Measurements from ENCODE around the gene GALNT7. TPM values are rescaled to one million over a fixed set of nuclear protein-coding genes. Genes with fewer than 3 reads are reported as not detected.

The GALNT7 gene
- total RNA-seq, 2 donors from 2014 or later, result 10.1 to 12.8 TPM

- Mint-ChIP-seq H3K27ac (no peak overlapping the region), H3K4me1 (ENCODE audit: low read depth) (no peaks in the 10 kb centered on the region), H3K9me3 (no peaks in the 10 kb centered on the region), H3K27me3 (ENCODE audit: low read depth) (no peaks in the 10 kb centered on the region), H3K4me3 (no peak overlapping the region), H3K36me3 (ENCODE audit: insufficient read depth in 2 of 2) (no peaks in the 10 kb centered on the region)
- DNase-seq (no peak), ATAC-seq (replicated peaks in 1 of 2) (no peak)
Observed at GRCh38 chr4:173145131-173145530, 23.5 kb upstream of the GALNT7 start.

GRCh38 chr4:173146456-173146855 lies 22.2 kb upstream of the GALNT7 start:
- Mint-ChIP-seq H3K36me3 (ENCODE audit: insufficient read depth in 2 of 2) (no peaks in the 10 kb centered on the region), H3K9me3 (no peaks in the 10 kb centered on the region), H3K4me3 (no peak overlapping the region), H3K27ac (no peak overlapping the region), H3K27me3 (ENCODE audit: low read depth) (no peaks in the 10 kb centered on the region), H3K4me1 (ENCODE audit: low read depth) (no peaks in the 10 kb centered on the region)
- DNase-seq (no peak), ATAC-seq (replicated peaks in 1 of 2) (no peak)

DNA sequence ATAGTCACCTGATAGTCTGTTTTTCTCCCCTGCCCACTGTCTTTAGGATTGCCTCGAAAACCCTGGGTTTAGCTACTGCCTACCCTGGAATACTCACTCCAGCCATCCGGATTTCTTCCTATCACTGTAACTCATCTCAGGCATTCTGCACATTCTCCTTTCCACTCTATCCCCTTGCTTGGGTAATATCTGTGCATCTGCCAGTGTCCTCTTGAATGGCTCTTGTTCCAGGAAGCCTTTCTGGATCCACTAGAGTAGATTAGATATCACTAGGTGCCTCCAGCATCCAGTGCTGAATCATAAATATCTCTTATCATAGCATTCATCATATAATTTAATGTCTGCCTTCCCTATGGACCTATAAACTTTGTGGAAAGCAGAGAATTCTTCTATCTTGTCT lies 17.1 kb upstream of the GALNT7 start:
- DNase-seq (no peak), ATAC-seq (replicated peaks in 1 of 2) (no peak)
- no peak overlapping the region for H3K27ac Mint-ChIP-seq
- H3K4me1 Mint-ChIP-seq (ENCODE audit: low read depth), result no peaks in the 10 kb centered on the region
- no peaks in the 10 kb centered on the region for H3K9me3 Mint-ChIP-seq
- H3K27me3 Mint-ChIP-seq (ENCODE audit: low read depth), result no peaks in the 10 kb centered on the region
- H3K4me3 Mint-ChIP-seq, result no peak overlapping the region
- no peaks in the 10 kb centered on the region for H3K36me3 Mint-ChIP-seq (ENCODE audit: insufficient read depth in 2 of 2)

DNA sequence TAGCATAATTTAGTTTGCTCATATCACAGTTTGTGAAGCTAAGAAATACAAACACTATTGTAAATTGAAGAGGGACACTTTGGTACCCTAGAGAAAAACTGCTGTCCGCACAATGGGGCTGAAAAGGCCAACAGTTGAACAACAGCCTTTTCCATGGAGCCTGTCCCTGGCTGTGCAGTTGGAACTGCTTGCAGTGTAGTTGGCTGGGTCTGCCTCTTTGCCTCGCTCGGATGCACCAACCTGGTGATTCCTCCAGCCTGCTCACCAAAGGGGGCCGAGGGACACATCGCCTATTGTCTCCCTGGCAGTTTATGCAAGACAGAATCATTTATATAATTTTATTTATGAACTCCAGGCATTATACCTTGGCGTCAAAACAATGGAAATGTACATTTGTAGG lies 16.5 kb upstream of the GALNT7 start:
- DNase-seq (no peak), ATAC-seq (replicated peaks in 1 of 2) (no peak)

GRCh38 chr4:173153445-173153844 lies 15.2 kb upstream of the GALNT7 start:
- DNase-seq (no peak), ATAC-seq (replicated peaks in 1 of 2) (no peak)
- no peak overlapping the region for H3K27ac Mint-ChIP-seq
- H3K4me3 Mint-ChIP-seq, result no peak overlapping the region
- H3K4me1 Mint-ChIP-seq (ENCODE audit: low read depth), result no peaks in the 10 kb centered on the region
- H3K27me3 Mint-ChIP-seq (ENCODE audit: low read depth), result no peaks in the 10 kb centered on the region
- no peaks in the 10 kb centered on the region for H3K9me3 Mint-ChIP-seq
- no peaks in the 10 kb centered on the region for H3K36me3 Mint-ChIP-seq (ENCODE audit: insufficient read depth in 2 of 2)

More for the DNA sequence above, 16.5 kb upstream of the GALNT7 start:
- Mint-ChIP-seq H3K36me3 (ENCODE audit: insufficient read depth in 2 of 2) (no peaks in the 10 kb centered on the region), H3K27ac (no peak overlapping the region), H3K4me3 (no peak overlapping the region), H3K9me3 (no peaks in the 10 kb centered on the region), H3K27me3 (ENCODE audit: low read depth) (no peaks in the 10 kb centered on the region), H3K4me1 (ENCODE audit: low read depth) (no peaks in the 10 kb centered on the region)

GRCh38 chr4:173159791-173160190 lies 8.8 kb upstream of the GALNT7 start:
- no peak for ATAC-seq (replicated peaks in 1 of 2)
- H3K27ac Mint-ChIP-seq, result no peak overlapping the region
- no peaks in the 10 kb centered on the region for H3K27me3 Mint-ChIP-seq (ENCODE audit: low read depth)
- H3K36me3 Mint-ChIP-seq (ENCODE audit: insufficient read depth in 2 of 2), result peaks cover 0 to 4% of the 10 kb centered on the region in 2 donors
- DNase-seq, result no peak
- H3K9me3 Mint-ChIP-seq, result no peaks in the 10 kb centered on the region
- no peaks in the 10 kb centered on the region for H3K4me1 Mint-ChIP-seq (ENCODE audit: low read depth)
- no peak overlapping the region for H3K4me3 Mint-ChIP-seq

- peaks cover 0 to 4% of the 10 kb centered on the region in 2 donors for H3K36me3 Mint-ChIP-seq (ENCODE audit: insufficient read depth in 2 of 2)
- ATAC-seq (replicated peaks in 1 of 2) (no peak), DNase-seq (no peak)
- H3K4me3 Mint-ChIP-seq, result no peak overlapping the region
- H3K27me3 Mint-ChIP-seq (ENCODE audit: low read depth), result no peaks in the 10 kb centered on the region
- H3K9me3 Mint-ChIP-seq, result no peaks in the 10 kb centered on the region
- H3K4me1 Mint-ChIP-seq (ENCODE audit: low read depth), result no peaks in the 10 kb centered on the region
- H3K27ac Mint-ChIP-seq, result no peak overlapping the region
Observed at GRCh38 chr4:173160871-173161270, 7.7 kb upstream of the GALNT7 start.

DNA sequence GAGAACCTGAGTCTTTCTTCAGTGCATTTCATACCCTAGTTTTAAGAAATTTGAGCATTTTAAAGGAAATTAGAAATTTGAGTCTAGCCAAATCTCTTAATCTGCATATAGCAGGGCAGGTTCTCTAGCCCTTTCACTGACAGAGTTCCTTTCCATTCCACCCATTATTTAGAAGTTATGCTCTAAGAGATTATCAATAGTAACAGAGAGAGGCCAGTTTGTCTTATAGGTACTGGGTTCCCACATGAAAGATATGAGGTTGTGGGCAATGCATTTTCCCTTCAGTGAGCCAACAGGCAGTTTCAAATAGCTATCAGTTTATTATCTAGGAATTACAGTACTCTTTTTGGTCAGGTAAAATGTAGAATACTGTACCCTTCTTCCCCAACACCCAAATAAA lies 7.3 kb upstream of the GALNT7 start:
- ATAC-seq (replicated peaks in 1 of 2) (no peak), DNase-seq (no peak)
- Mint-ChIP-seq H3K9me3 (no peaks in the 10 kb centered on the region), H3K27me3 (ENCODE audit: low read depth) (no peaks in the 10 kb centered on the region), H3K4me1 (ENCODE audit: low read depth) (peaks cover under 1% of the 10 kb centered on the region), H3K27ac (no peak overlapping the region), H3K4me3 (no peak overlapping the region), H3K36me3 (ENCODE audit: insufficient read depth in 2 of 2) (peaks cover 0 to 4% of the 10 kb centered on the region in 2 donors)

DNA sequence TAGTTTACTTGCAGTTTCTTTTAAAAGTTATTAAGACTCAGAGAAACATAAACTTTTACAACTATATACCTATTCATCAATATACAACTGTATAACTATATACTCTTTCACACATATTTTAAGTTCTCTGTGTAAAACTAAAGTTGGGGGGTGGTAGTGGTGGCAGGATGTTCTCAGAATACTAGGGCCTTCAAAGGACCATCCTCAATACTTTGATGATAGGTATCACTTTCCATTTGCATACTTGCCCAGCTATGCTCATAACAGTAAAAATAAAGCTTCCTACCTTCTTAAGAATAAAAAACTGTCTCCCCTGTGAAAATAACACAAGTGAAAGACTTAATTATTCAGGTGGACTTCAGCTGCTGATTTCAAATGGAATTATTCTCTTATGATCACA lies 2.9 kb upstream of the GALNT7 start:
- Mint-ChIP-seq H3K9me3 (no peaks in the 10 kb centered on the region), H3K36me3 (ENCODE audit: insufficient read depth in 2 of 2) (peaks cover 4 to 6% of the 10 kb centered on the region in 2 donors), H3K27ac (peak overlapping the region; percentile 66), H3K4me3 (no peak overlapping the region), H3K27me3 (ENCODE audit: low read depth) (no peaks in the 10 kb centered on the region), H3K4me1 (ENCODE audit: low read depth) (peaks cover 31% of the 10 kb centered on the region)
- DNase-seq, result no peak
- ATAC-seq (replicated peaks in 1 of 2), result no peak

GRCh38 chr4:173166491-173166890 lies 2.1 kb upstream of the GALNT7 start:
- Mint-ChIP-seq H3K27me3 (ENCODE audit: low read depth) (no peaks in the 10 kb centered on the region), H3K4me1 (ENCODE audit: low read depth) (peaks cover 39% of the 10 kb centered on the region), H3K4me3 (no peak overlapping the region), H3K9me3 (no peaks in the 10 kb centered on the region), H3K36me3 (ENCODE audit: insufficient read depth in 2 of 2) (peaks cover 4 to 6% of the 10 kb centered on the region in 2 donors), H3K27ac (no peak overlapping the region)
- DNase-seq (no peak), ATAC-seq (replicated peaks in 1 of 2) (no peak)

- Mint-ChIP-seq H3K27me3 (ENCODE audit: low read depth) (no peaks in the 10 kb centered on the region), H3K9me3 (no peaks in the 10 kb centered on the region), H3K27ac (peak overlapping the region; percentile 90), H3K4me3 (peak overlapping the region; percentile 95 to 96), H3K36me3 (ENCODE audit: insufficient read depth in 2 of 2) (peaks cover 2 to 4% of the 10 kb centered on the region in 2 donors), H3K4me1 (ENCODE audit: low read depth) (peaks cover 41% of the 10 kb centered on the region)
- DNase-seq (peak in 1 of 2 donors; percentile 12), ATAC-seq (replicated peaks in 1 of 2) (no peak)
Observed at GRCh38 chr4:173167758-173168395, 734 bp upstream of the GALNT7 start.

- H3K27ac Mint-ChIP-seq, result no peak overlapping the region
Observed at GRCh38 chr4:173169178-173169427, 492 bp downstream of the GALNT7 start.

DNA sequence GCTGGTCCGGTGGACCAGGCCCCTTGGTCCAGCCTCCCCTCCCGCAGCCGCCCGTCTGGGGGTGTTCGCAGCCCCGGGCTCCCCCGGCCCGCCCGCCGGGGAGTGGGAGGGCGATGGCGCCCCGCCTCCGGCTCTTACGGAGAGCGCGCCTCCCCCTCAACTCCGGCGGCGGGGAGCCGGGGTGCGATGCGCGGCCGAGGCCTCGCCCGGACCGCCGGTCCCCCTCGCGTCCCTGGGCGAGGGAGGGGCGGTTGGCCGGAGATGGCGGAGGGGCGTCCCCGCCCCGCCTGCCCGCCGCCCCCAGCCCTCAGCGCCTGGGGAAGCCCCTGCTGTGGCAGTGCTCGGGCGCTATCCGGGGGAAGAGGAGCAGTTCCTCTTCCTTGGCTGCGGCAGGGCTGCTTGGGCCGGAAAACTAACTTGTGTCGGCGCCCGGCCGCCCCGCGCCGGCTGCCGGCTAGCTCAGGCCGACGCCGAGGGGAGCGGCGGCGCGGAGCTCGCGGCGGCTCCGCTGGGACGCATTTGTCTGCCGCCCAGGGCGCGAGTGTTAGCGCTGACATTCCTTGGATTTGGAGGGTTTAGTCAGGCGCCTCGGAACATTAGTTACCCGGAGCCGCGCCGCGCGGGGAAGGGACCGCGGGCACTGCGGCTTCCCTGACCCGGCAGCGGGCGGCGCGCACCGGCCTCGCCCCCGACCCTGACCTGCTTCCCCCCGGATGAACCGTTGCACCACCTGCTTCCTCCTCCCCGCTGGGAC lies 994 bp downstream of the GALNT7 start:
- H3K36me3 Mint-ChIP-seq (ENCODE audit: insufficient read depth in 2 of 2), result peaks cover 2 to 4% of the 10 kb centered on the region in 2 donors
- peaks cover 55% of the 10 kb centered on the region for H3K4me1 Mint-ChIP-seq (ENCODE audit: low read depth)
- H3K27me3 Mint-ChIP-seq (ENCODE audit: low read depth), result no peaks in the 10 kb centered on the region
- peak overlapping the region; percentile 94 for H3K27ac Mint-ChIP-seq
- ATAC-seq (replicated peaks in 1 of 2) (peak; percentile 68 to 73), DNase-seq (peak; percentile 65 to 66)
- H3K4me3 Mint-ChIP-seq, result peak overlapping the region; percentile 89 to 97
- H3K9me3 Mint-ChIP-seq, result no peaks in the 10 kb centered on the region

More at GRCh38 chr4:173169178-173169427, 492 bp downstream of the GALNT7 start:
- Mint-ChIP-seq H3K4me1 (ENCODE audit: low read depth) (peaks cover 49% of the 10 kb centered on the region), H3K36me3 (ENCODE audit: insufficient read depth in 2 of 2) (peaks cover 2 to 4% of the 10 kb centered on the region in 2 donors), H3K9me3 (no peaks in the 10 kb centered on the region), H3K27me3 (ENCODE audit: low read depth) (no peaks in the 10 kb centered on the region), H3K4me3 (no peak overlapping the region)
- DNase-seq (no peak), ATAC-seq (replicated peaks in 1 of 2) (no peak)

Data from activated T-cell treated with anti-CD3 and anti-CD28 coated beads, Interleukin-2, amount 50 U/mL, for 72 hours (primary cell).